ENCODE data around the gene JAKMIP3.

- TF ChIP-seq POLR2A (IDR thresholded peaks at IDR 0.05) (no peak), CTCF (IDR thresholded peaks at IDR 0.05) (no peak)
These were observed 3.6 kb upstream of the JAKMIP3 start for GRCh38 chr10:132062116-132062515.
